Activated CD8-positive, alpha-beta memory T cell treated with anti-CD3 and anti-CD28 coated beads for 24 hours (primary cell): Measurements from ENCODE around the gene SEPTIN10.
A peak's percentile ranks its signal among the peaks of the same experiment; 100 is the strongest.
"Not testable (repeated sequence)": the region's sequence is repeated elsewhere in the genome, so short reads cannot be mapped to it uniquely, and the experiment has no call there.

Source experiments
- DNase-seq: peaks from one replicate; pipeline ENCODE4 v3.0.0-alpha.2; 2020

The SEPTIN10 gene

DNA sequence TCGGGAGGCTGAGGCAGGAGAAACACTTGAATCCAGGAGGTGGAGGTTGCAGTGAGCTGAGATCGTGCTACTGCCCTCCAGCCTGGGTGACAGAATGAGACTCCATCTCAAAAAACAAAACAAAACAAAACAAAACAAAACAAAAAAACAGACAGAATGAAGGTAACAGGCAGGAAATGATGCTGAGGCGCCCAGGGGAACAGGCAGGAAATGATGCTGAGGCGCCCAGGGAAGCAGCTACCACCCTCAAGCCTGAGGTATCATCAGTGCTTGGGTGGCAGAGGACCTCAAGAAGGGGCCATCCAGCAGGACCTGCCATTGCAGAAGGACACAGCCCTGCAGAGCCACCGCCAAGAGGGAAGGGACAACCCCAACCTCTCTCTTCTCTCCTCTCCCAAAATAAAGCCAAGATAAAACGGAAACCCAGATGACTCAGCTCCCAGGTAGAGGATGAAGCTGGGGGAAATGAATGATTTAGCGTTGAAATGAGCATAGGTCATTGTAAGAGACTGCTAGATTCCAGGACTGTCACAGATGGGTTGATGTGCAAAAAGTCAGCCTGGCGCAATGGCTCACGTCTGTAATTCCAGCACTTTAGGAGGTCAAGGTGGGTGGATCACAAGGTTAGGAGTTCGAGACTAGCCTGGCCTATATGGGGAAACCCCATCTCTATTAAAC is 19.7 kb upstream of the SEPTIN10 start:
- DNase-seq, result no peak

DNA sequence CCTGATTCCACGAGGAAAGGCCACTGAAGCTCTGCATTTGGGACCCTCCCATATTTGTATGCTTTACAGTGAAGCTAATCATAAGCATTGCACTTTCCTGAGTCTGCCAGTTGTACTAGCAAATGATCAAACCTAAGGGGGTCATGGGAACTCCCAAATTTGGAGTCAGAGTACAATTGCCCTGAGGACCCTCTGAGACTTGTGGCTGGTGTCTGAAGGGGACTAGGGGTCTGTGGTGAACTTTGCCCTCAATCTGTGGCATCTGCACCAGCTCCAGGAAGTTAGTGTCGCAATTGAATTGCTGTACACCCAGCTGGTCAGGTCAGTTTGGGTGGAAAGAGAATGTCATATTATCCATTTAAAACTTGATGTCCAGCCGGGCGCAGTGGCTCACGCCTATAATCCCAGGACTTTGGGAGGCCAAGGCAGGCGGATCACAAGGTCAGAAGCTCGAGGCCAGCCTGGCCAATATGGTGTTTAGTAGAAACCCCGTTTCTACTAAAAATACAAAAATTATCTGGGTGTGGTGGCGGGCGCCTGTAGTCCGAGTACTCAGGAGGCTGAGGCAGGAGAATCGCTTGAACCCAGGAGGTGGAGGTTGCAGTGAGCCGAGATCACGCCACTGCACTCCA is 18.5 kb upstream of the SEPTIN10 start:
- no peak for DNase-seq

DNA sequence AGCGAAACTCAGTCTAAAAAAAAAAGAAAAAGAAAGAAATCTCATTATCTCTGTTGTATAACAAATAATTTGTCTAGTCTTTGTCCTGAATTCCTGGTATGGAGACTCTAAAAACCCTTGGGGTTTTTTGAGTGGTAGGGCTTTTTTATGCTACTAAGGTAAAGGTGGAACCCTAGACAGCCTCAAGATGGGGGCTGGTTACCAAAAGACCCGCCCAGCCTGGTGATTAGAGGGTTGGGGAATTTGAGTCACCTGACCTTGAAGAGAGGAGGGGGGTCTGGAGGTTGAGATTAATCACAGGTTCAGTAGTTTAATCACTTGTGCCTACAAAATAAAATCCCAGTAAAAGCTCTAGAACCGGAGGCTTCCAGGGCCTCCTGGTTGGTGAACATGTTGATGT is 18.0 kb upstream of the SEPTIN10 start:
- no peak for DNase-seq

DNA sequence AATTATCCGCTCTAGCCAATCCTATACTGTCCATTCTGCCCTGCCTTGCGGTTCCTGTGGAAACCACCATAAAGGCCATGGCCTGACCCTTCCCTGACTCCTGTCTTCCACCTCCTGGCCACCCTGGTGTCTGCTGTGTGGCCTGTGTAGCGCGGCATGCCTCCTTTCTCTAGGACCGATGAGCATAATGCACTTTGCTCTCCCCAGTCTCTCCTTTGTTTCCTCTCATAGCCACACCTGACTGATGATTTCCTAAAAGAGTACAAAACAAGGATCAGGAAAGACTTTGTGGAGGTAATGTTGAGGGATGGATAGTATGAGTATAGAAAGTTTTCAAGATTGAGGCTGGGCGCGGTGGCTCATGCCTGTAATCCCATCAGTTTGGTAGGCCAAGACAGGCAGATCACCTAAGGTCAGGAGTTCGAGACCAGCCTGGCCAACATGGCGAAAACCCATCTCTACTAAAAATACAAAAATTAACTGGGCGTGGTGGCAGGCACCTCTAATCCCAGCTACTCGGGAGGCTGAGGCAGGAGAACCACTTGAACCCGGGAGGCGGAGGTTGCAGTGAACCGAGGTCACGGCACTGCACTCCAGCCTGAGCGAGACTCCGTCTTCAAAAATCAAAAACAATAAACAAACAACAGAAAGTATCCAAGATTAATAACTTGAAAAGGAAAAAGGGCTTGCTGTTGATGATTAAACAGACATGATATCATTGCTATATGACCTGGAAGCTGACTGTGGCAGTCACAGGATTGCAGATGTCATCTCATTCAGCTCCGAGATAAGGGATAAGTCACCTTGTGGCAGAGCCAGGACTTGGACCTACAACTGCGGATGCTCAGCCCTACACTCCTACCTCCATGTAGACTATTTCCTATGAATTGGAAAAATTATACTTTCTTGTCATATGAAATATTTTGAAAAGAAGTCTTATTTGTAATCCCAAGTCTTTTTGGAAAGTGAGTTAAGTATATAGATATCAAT is 17.0 kb upstream of the SEPTIN10 start:
- DNase-seq, result no peak

DNA sequence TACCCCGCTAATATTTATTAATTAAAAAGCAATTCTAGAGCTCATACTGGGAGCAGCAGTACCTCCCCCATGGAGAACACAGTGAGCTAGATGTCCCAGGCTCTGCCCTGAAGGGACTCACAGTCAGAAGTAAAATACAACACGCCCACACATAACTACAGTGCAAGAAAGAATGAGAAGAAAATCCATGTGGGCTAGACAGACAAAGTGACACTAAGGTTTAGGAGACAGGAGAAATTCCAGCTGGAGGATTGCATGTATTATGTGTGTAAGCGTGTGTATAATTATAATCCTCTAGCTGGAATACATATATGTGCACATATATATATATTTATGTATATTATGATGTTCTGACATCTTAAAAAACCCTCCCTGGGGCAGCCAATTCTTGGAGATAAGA is 16.1 kb upstream of the SEPTIN10 start:
- DNase-seq, result no peak

DNA sequence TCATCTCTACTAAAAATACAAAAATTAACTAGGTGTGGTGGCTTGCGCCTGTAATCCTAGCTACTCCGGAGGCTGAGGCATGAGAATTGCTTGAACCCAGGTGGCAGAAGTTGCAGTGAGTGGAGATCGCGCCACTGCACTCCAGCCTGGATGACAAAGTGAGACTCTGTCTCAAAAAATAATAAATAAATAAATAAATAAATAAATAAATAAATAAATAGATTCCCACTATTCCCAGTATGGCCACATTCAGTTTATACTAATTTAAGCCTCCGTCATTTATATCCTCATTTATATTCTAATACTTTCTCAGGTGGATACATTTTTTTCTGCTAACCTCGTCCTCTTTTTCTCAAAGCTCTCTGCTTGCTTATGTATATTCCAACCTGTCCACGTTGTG is 14.6 kb upstream of the SEPTIN10 start:
- not testable (repeated sequence) for DNase-seq

DNA sequence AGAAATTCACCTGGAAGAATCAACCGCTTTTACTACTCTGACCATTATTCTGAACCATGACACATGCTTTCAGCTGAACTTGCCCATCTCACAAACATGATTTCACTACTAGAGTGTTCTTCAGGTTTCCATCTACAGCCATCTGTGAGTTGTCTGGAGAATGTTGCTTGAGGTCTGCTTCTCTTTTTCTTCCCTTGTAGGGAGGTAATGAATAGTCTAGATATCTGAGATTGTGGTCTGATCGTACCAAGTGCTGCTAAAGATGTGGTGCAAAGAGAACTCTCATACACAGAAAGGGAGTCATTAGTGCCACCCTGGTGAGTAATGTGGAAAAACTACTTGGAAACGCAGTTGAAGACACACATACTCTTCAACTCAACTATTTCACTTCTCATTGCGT is 10.6 kb upstream of the SEPTIN10 start:
- DNase-seq, result no peak

DNA sequence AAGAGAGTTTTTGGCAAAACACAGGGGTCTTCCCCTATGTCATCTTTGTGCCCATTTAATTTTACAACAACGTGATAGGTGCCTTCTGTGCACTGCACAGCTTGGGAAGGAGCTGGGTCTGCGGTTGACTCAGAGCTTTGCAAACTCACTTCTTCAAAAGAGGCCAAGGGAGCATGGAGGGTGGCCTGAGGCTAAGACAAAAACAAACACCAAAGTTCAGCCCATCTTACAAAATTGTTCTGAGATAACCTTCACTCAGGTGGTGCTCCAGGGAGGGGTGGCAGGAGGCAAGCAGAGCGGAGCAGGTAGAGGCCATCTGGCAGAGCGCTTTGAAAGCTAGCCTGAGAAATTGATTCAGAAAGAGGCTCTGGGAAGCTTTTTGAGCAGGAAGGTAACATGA is 10.2 kb upstream of the SEPTIN10 start:
- DNase-seq, result no peak

DNA sequence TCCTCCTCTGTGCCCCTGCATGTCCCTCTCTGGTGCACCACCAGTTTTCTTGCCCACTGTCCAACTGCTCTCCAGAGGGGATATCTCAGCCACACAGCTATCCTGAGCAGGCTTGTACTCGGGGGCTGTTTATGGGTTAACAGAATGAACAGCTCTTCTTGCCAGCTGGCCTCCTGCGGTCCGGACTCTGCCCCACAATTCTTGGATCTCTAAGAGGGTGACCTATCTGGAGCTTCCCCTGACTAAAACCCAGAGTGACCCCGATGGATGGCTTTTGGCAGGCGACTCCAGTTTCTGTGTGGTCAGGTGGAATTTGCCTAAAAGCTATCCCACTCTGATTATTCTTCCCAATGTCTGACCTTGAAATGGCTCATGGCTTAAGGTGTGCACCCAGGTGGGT is 9.5 kb upstream of the SEPTIN10 start:
- DNase-seq, result no peak

DNA sequence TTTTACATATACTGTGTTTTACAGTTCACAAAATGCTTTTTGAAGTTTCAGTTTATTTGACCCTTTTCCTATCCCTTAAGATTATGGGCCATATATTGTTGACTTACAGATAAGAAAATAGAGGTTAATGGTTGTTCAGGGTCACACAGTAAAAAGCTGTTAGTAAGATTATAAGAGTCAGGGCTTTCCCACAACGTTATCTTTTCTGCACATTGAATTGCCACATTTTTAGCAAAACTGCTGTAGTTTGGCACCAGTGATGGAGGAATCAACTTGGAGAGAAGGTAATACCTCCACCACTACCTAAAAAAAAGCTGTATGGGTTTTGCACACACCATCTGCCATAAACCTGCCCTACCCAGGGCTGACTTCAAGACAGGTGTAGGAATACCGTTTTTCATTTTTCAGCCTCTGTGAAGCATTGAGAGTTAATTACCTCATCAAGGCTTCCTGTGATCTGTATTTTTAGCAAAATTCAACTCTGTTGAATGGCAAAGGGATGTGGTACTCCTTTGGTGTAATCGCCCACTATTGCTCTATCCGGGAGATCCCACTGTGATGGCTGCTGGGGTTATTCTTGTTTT is 5.4 kb upstream of the SEPTIN10 start:
- no peak for DNase-seq

DNA sequence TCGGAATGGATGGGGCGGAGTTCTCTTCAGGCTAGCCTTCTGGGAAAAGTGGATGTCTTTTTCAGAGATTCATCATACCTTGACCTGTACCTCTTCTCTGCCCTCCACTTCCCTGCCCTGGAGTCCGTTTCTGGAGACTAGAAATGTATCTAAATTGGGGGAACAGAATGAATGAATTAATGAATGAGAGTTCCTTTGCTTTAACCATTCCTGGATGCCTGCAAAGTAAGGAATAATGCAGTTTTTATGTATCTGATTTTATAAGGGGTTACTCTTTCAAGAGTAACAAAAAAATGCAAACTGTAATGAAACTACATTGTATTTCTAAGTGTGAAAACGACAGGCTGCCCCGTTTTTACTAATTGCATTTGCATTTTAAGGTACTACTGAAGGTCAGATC is 2.4 kb upstream of the SEPTIN10 start:
- DNase-seq, result no peak

DNA sequence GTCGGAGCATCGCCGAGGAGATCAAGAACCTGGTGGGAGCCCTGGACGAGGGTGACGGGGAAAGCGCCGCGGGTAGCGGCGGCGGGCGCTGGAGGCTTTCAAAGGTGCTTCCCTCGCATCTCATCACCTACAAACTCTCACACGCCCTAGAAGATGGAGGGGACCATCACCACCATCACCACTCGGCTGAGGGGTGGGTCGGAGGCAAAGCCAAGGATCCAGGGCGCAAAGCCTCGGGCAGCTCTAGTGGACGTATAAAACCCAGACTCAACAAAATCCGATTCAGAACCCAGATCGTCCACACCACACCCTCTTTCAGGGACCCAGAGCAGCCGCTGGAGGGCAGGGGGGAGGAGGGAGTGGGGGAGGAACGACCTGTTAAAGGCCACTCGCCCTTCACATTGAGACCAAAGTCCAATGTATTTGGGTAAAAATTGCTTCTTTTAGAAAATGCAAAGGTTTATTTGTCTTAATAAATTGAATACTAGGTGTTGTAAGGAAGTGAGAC is 1.9 kb upstream of the SEPTIN10 start:
- DNase-seq, result no peak

DNA sequence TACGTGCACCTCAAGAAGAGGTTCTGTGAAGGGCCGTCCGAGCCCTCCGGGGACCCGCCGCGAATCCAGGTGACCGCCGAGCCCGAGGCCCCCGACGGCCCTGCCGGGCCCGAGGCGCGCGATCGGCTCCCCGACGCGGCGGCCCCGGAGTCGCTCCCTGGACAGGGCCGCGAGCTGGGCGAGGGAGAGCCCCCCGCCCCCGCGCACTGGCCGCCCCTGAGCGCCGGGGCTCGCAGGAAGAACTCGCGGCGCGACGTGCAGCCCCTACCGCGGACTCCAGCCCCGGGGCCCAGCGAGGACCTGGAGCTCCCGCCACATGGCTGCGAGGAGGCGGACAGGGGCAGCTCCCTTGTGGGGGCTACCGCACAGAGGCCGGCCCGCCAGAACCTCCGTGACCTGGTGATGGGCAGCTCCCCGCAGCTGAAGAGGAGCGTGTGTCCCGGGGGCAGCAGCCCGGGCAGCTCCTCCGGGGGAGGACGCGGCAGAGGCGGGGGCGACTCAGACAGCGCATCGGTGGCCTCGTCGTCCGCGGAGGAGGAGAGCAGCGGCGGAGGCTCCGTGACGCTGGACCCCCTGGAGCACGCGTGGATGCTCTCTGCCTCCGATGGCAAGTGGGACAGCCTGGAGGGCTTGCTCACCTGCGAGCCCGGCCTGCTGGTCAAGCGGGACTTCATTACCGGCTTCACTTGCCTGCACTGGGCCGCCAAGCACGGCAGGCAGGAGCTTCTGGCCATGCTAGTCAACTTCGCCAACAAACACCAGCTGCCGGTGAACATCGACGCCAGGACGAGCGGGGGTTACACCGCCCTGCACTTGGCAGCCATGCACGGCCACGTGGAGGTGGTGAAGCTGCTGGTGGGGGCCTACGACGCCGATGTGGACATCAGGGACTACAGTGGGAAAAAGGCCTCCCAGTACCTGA is 1.2 kb upstream of the SEPTIN10 start:
- DNase-seq, result peak; percentile 56

DNA sequence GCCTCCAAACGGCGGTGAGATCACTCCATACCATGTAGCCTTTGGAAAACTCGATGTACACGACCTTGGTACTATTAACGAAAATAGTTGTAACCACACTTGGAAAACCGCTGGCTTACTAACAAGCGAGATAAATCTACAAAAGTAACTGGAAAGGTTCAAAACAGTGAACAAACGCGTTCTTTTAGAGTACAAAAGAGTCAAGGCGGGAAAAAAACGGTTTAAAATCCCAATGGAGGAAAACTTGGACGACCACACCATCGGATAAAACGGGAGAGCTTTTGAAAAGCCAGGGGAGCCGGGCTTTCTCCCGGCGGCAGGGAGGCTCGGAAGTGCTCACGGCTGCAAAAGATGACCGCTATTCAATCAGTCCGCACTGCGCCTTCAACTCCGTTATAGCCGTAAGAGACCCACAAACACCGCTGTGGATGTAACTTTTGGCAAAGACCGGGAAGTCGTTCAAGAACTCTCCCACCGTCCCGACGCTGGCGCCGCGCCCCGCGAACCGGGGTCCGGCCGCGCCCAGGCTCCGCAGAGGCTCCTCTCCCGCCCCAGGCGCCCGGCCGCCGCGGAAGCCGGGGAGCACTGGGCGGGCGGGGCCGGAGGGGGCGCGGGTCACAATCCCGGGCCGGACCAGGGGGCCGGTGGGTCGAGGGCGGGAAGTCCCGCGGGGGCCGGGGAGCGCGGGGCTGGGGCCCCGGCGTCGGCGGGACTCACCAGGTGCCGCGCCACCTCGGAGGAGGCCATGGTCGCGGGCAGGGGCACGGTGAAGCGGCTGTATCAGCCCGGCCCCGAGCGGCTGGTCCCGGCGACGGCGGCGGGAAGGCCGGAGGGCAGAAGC is 465 bp downstream of the SEPTIN10 start:
- DNase-seq, result no peak

DNA sequence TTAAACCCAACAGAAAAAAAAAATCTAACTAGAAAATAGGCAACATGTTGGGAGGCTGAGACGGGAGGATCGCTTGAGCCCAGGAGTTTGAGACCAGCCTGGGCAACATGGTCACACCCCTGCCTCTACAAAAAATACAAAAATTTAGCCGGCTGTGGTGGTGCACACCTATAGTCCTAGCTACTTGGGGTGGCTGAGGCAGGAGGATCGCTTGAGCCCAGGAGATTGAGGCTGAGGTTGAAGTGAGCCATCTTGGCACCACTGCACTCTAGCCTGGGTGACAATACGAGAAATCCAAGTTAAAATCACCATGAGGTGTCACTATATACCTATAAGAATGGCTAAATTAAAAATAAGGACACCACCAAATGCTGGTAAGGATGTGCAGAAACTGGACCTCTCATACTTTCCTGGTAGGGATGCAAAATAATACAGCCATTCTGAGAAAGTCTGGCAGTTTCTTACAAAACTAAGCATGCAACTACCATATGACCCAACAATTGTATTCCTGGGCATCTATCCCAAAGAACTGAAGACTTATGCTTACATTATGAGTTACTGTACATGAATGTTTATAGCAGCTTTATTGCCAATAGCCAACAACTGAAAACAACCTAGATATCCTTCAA is 2.2 kb downstream of the SEPTIN10 start:
- DNase-seq, result no peak

DNA sequence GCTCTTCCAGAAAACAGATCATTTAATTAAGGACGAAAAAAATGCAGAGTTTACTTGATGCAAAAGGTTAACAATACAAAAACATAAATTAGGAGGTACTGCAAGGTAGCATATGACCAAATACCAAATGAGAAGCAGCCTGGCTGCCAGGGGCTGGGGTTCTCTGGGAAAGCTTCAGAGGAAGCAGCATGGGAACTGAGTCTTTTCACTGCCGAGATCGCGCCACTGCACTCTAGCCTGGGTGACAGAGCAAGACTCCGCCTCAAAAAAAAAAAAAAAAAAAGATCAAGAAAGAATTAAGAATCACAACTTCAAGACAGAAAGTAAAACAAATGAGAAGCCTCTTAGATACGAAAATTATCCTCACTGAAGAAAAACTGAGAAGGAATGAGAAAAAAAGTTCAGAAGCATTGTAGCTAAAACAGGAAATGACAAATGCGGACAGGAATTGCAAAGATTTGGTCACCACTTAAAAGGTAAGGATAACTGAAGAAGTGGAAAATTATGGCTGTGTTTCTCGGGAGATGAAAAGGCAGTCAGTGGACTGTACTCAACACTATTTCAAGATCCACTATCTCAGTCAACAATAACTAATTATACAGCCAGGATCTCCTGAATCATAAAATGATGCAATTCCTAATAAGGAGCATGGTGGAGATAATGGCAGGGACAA is 4.3 kb downstream of the SEPTIN10 start:
- no peak for DNase-seq

DNA sequence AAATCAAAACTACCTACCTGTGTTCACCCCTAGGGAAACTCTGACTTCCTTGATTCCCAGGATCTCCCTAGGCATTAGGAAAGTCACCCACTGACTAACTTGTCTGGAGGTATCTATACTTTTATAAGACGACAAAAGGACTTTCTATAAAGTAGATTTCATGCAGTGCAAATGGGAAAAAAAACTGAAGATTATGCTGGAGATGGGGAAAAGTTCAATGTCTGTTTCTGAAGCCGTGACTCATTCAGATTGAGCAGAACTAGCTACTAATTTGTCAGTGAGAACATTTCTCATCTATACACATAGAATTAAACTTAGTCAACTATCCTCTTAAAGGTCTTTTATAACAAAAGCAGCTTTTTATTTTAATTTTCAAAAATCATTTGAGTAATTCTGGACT is 6.0 kb downstream of the SEPTIN10 start:
- no peak for DNase-seq

DNA sequence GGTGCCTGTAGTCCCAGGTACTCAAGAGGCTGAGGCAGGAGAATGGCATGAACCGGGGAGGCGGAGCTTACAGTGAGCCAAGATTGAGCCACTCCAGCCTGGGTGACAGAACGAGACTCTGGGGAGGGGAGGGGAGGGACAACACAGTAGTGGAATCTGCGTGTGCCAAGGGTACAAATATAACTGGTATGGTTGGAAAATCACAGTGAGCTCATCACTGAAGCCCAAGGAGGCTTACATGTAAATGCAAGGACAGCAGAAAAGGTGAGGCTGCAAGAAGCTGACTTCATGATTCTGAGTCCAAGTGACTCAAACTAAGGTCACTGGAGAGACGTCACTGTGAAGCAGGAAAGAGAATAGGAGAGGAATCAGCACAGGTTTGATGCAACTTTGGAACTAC is 9.2 kb downstream of the SEPTIN10 start:
- no peak for DNase-seq

DNA sequence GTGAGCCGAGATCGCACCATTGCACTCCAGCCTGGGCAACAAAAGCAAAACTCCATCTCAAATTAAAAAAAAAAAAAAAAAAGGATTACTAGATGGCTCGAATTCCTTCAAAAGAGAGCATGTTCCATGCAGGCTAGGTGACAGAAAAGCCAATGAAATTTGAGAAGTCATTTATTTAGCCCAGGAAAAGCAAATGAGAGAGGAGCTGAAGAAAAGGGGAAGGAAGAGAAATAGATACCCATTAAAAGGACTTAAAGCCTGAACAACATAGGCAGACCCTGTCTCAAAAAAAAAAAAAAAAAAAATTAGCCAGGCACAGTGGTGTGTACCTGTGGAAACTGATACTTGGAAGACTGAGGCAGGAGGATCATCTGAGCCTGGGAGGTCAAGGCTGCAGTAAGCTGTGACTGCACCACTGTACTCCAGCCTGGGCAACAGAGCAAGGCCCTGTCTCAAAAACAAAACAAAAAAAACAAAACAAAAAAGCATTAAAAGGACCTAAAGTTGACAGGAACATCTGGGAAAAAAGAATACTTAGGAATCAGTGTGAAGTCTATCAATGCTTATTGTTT is 11.1 kb downstream of the SEPTIN10 start:
- DNase-seq, result no peak

DNA sequence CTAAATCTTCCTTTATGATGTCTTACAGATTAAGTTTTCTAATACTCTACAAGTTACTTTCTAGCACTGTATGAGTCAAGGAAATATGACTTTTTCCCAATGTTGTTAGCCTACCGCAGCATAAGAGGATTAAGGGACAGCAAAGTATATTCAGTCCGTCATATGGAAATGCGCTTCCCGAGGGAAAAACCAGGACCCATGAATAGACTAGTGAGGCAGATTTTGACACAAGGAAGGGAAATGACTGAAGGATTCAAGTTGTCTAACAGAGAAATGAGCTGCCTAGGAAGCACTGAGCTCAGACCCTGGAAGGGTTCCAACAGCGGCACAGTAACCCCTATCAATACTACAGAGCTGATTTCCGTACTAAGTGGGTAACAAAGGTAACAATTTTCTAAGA is 12.0 kb downstream of the SEPTIN10 start:
- DNase-seq, result no peak
